ENCODE results near the gene ACADVL. TPM values are rescaled to one million over a fixed set of nuclear protein-coding genes. Genes with fewer than 3 reads are reported as not detected.

ACADVL gene
- total and polyA plus RNA-seq, 2 donors: 221 to 990 TPM

GRCh38 chr17:7236808-7237207, 17.1 kb downstream of the ACADVL start:
- H3K36me3 ChIP-seq (ENCODE audit: control insufficient read depth in 2 of 2, insufficient read depth in 2 of 2, low read length in 1 of 2): peaks cover 28 to 42% of the 10 kb centered on the region in 2 donors
- peak overlapping the region; percentile 91 to 97 for H3K27ac ChIP-seq (ENCODE audit: low read depth in 1 of 2, low read length in 1 of 2)
- WGBS: 97% methylated on average over 6 of the region's 6 CpGs
- H3K4me1 ChIP-seq (ENCODE audit: control insufficient read depth in 2 of 2, insufficient read depth in 2 of 2, low read length in 2 of 2): peaks cover 41 to 61% of the 10 kb centered on the region in 2 donors
- DNase-seq (ENCODE audit: low read depth in 6 of 9, low spot score in 9 of 9): no peak
- no peaks in the 10 kb centered on the region for H3K27me3 ChIP-seq (ENCODE audit: control insufficient read depth in 2 of 2, insufficient read depth in 1 of 2, low read length in 1 of 2)
- H3K9me3 ChIP-seq (ENCODE audit: control insufficient read depth in 2 of 2, insufficient read depth in 1 of 2, low read length in 1 of 2): no peaks in the 10 kb centered on the region
- no peak overlapping the region for H3K4me3 ChIP-seq (ENCODE audit: low read length in 2 of 2)

GRCh38 chr17:7237266-7237760, 17.6 kb downstream of the ACADVL start:
- no peak for DNase-seq (ENCODE audit: low read depth in 6 of 9, low spot score in 9 of 9)
- Histone ChIP-seq H3K27ac (ENCODE audit: low read depth in 1 of 2, low read length in 1 of 2) (peak overlapping the region; percentile 91 to 97), H3K9me3 (ENCODE audit: control insufficient read depth in 2 of 2, insufficient read depth in 1 of 2, low read length in 1 of 2) (no peaks in the 10 kb centered on the region), H3K4me3 (ENCODE audit: low read length in 2 of 2) (peak overlapping the region; percentile 80 to 89), H3K4me1 (ENCODE audit: control insufficient read depth in 2 of 2, insufficient read depth in 2 of 2, low read length in 2 of 2) (peaks cover 37 to 63% of the 10 kb centered on the region in 2 donors), H3K27me3 (ENCODE audit: control insufficient read depth in 2 of 2, insufficient read depth in 1 of 2, low read length in 1 of 2) (no peaks in the 10 kb centered on the region), H3K36me3 (ENCODE audit: control insufficient read depth in 2 of 2, insufficient read depth in 2 of 2, low read length in 1 of 2) (peaks cover 28 to 40% of the 10 kb centered on the region in 2 donors)
- WGBS: 45% methylated on average over 6 of the region's 6 CpGs

- Histone ChIP-seq H3K9me3 (ENCODE audit: control insufficient read depth in 2 of 2, insufficient read depth in 1 of 2, low read length in 1 of 2) (no peaks in the 10 kb centered on the region), H3K27me3 (ENCODE audit: control insufficient read depth in 2 of 2, insufficient read depth in 1 of 2, low read length in 1 of 2) (no peaks in the 10 kb centered on the region), H3K4me1 (ENCODE audit: control insufficient read depth in 2 of 2, insufficient read depth in 2 of 2, low read length in 2 of 2) (peaks cover 33 to 61% of the 10 kb centered on the region in 2 donors), H3K36me3 (ENCODE audit: control insufficient read depth in 2 of 2, insufficient read depth in 2 of 2, low read length in 1 of 2) (peaks cover 28 to 40% of the 10 kb centered on the region in 2 donors), H3K4me3 (ENCODE audit: low read length in 2 of 2) (peak overlapping the region; percentile 80 to 89), H3K27ac (ENCODE audit: low read depth in 1 of 2, low read length in 1 of 2) (peak overlapping the region; percentile 91 to 97)
- 1% methylated on average over 72 of the region's 73 CpGs for WGBS
- peak in 4 of 9 donors; percentile 86 to 92 (median 86) for DNase-seq (ENCODE audit: low read depth in 6 of 9, low spot score in 9 of 9)
These were observed 18.2 kb downstream of the ACADVL start for GRCh38 chr17:7237761-7238419.

GRCh38 chr17:7238420-7239090, 18.8 kb downstream of the ACADVL start:
- Histone ChIP-seq H3K27me3 (ENCODE audit: control insufficient read depth in 2 of 2, insufficient read depth in 1 of 2, low read length in 1 of 2) (no peaks in the 10 kb centered on the region), H3K9me3 (ENCODE audit: control insufficient read depth in 2 of 2, insufficient read depth in 1 of 2, low read length in 1 of 2) (no peaks in the 10 kb centered on the region)

GRCh38 chr17:7239091-7240027, 19.6 kb downstream of the ACADVL start, which contains the start of gene PHF23:
Gene PHF23 (minus strand): TSS chr17:7239457. CDS start chr17:7239279, 178 bp downstream.
- WGBS: 1% methylated on average over 72 of the region's 72 CpGs
- Histone ChIP-seq H3K9me3 (ENCODE audit: control insufficient read depth in 2 of 2, insufficient read depth in 1 of 2, low read length in 1 of 2) (no peaks in the 10 kb centered on the region), H3K27me3 (ENCODE audit: control insufficient read depth in 2 of 2, insufficient read depth in 1 of 2, low read length in 1 of 2) (no peaks in the 10 kb centered on the region), H3K4me1 (ENCODE audit: control insufficient read depth in 2 of 2, insufficient read depth in 2 of 2, low read length in 2 of 2) (peaks cover 26 to 56% of the 10 kb centered on the region in 2 donors), H3K27ac (ENCODE audit: low read depth in 1 of 2, low read length in 1 of 2) (peak within 1 kb of the TSS; percentile 97 to 99), H3K36me3 (ENCODE audit: control insufficient read depth in 2 of 2, insufficient read depth in 2 of 2, low read length in 1 of 2) (peaks cover 32 to 48% of the 10 kb centered on the region in 2 donors), H3K4me3 (ENCODE audit: low read length in 2 of 2) (peak within 1 kb of the TSS; percentile 80 to 89)
- peak; percentile 97 to 100 (median 99) for DNase-seq (ENCODE audit: low read depth in 6 of 9, low spot score in 9 of 9)

More at GRCh38 chr17:7238420-7239090, 18.8 kb downstream of the ACADVL start:
- Histone ChIP-seq H3K27ac (ENCODE audit: low read depth in 1 of 2, low read length in 1 of 2) (peak overlapping the region; percentile 91 to 97), H3K4me1 (ENCODE audit: control insufficient read depth in 2 of 2, insufficient read depth in 2 of 2, low read length in 2 of 2) (peaks cover 27 to 59% of the 10 kb centered on the region in 2 donors), H3K36me3 (ENCODE audit: control insufficient read depth in 2 of 2, insufficient read depth in 2 of 2, low read length in 1 of 2) (peaks cover 28 to 40% of the 10 kb centered on the region in 2 donors), H3K4me3 (ENCODE audit: low read length in 2 of 2) (peak overlapping the region; percentile 80 to 89)
- 2% methylated on average over 39 of the region's 39 CpGs for WGBS
- peak in 1 of 9 donors; percentile 51 for DNase-seq (ENCODE audit: low read depth in 6 of 9, low spot score in 9 of 9)

- H3K36me3 ChIP-seq (ENCODE audit: control insufficient read depth in 2 of 2, insufficient read depth in 2 of 2, low read length in 1 of 2): peaks cover 32 to 49% of the 10 kb centered on the region in 2 donors
- H3K9me3 ChIP-seq (ENCODE audit: control insufficient read depth in 2 of 2, insufficient read depth in 1 of 2, low read length in 1 of 2): no peaks in the 10 kb centered on the region
- peak in 1 of 9 donors; percentile 13 for DNase-seq (ENCODE audit: low read depth in 6 of 9, low spot score in 9 of 9)
- peak overlapping the region; percentile 46 to 99 for H3K27ac ChIP-seq (ENCODE audit: low read depth in 1 of 2, low read length in 1 of 2)
- H3K4me3 ChIP-seq (ENCODE audit: low read length in 2 of 2): peak overlapping the region in 1 of 2 donors; percentile 80
- H3K4me1 ChIP-seq (ENCODE audit: control insufficient read depth in 2 of 2, insufficient read depth in 2 of 2, low read length in 2 of 2): peaks cover 19 to 45% of the 10 kb centered on the region in 2 donors
- H3K27me3 ChIP-seq (ENCODE audit: control insufficient read depth in 2 of 2, insufficient read depth in 1 of 2, low read length in 1 of 2): no peaks in the 10 kb centered on the region
- WGBS: 80% methylated on average over 4 of the region's 4 CpGs
These were observed 20.6 kb downstream of the ACADVL start for GRCh38 chr17:7240375-7240774.

- no peaks in the 10 kb centered on the region for H3K9me3 ChIP-seq (ENCODE audit: control insufficient read depth in 2 of 2, insufficient read depth in 1 of 2, low read length in 1 of 2)
- DNase-seq (ENCODE audit: low read depth in 6 of 9, low spot score in 9 of 9): no peak
- H3K36me3 ChIP-seq (ENCODE audit: control insufficient read depth in 2 of 2, insufficient read depth in 2 of 2, low read length in 1 of 2): peaks cover 30 to 47% of the 10 kb centered on the region in 2 donors
- peak overlapping the region; percentile 65 to 93 for H3K4me3 ChIP-seq (ENCODE audit: low read length in 2 of 2)
- peaks cover 19 to 39% of the 10 kb centered on the region in 2 donors for H3K4me1 ChIP-seq (ENCODE audit: control insufficient read depth in 2 of 2, insufficient read depth in 2 of 2, low read length in 2 of 2)
- peak overlapping the region; percentile 94 to 99 for H3K27ac ChIP-seq (ENCODE audit: low read depth in 1 of 2, low read length in 1 of 2)
- 70% methylated on average over 9 of the region's 9 CpGs for WGBS
- H3K27me3 ChIP-seq (ENCODE audit: control insufficient read depth in 2 of 2, insufficient read depth in 1 of 2, low read length in 1 of 2): no peaks in the 10 kb centered on the region
These were observed 21.5 kb downstream of the ACADVL start for GRCh38 chr17:7241090-7241733.
